SW480 (cell line): Measurements from ENCODE around the gene C16orf46.
"Not testable (repeated sequence)": the region's sequence is repeated elsewhere in the genome, so short reads cannot be mapped to it uniquely, and the experiment has no call there.

Experiments used
- DNase-seq: peaks from one replicate; pipeline ENCODE4 v3.0.0-alpha.2; 2016; ENCODE audit warnings: low spot score

Gene C16orf46, protein sequence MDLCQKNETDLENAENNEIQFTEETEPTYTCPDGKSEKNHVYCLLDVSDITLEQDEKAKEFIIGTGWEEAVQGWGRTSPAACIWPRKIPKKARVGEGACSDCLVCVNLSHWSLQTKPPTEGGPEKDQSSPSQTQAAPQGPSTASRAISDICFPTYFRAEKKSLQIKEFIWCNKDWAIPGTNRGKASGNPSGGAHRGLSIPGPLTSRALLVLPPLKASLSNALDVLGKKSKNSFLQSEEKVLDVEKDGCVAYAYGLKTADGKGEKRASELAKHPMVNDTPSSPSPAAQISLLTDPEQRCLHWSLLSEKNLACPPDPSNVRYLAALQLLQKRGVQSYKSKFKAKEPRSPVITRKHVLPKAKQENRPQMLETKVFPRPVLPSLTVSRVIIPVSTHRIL

GRCh38 chr16:81077076-81077940, at the start of gene C16orf46:
Gene C16orf46, minus strand, starts transcription at chr16:81077238. Its CDS starts 13,283 bp downstream, at chr16:81063955.
- DNase-seq, result peak; percentile 93

DNA sequence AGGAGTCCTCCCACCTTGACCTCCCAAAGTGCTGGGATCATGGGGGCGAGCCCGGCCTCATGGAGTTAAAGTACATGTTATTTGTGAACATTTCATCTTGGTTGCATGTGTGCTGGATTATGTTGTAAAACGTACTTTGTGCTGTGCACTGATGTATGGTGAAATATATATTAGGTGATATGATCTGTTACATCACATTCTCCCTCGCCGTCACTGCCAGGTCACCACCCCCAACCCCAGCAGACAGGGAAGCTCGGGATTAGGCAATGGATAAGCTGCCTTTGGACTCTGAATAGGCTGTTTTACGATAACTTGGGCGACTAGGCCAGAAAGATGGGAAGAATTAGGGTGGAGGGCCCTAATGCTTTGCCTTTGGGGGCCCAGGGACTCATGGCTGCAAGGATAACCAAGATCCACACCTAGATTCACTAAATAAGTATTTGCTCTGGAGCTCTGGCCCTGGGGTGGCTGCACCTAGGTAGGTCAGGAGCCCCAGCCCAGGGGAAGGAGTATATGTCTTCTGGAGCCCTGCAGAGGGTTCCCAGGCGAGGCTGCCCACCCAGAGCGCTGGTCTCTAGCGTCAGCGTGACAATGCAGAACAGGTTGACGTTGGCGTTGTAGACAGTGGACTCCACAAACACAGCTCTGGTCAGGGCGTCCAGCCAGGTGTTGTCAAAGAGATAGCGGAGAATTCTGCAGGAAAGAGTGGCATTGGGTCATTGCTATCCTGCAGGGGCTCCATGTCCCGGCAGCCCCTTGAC, 46.2 kb upstream of the C16orf46 start:
- no peak for DNase-seq

- DNase-seq, result no peak
These were observed 44.5 kb upstream of the C16orf46 start for GRCh38 chr16:81121474-81121990.

- no peak for DNase-seq
These were observed 40.4 kb upstream of the C16orf46 start for GRCh38 chr16:81117436-81117835.

DNA sequence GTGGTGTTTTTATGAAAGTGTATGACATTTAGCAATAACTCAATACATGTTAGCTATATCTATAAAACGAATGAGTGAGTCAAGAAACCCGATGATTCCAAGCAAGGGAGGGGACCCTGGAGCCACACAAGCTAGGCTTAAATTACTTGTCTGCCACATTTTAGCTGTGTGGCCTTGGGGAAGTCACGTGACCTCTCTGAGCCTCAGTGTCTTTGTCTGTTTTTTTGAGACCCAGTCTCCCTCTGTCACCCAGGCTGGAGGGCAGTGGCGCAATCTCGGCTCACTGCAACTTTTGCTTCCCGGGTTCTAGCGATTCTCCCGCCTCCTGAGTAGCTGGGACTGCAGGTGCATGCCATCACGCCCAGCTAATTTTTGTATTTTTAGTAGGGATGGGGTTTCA, 39.2 kb upstream of the C16orf46 start:
- no peak for DNase-seq

DNA sequence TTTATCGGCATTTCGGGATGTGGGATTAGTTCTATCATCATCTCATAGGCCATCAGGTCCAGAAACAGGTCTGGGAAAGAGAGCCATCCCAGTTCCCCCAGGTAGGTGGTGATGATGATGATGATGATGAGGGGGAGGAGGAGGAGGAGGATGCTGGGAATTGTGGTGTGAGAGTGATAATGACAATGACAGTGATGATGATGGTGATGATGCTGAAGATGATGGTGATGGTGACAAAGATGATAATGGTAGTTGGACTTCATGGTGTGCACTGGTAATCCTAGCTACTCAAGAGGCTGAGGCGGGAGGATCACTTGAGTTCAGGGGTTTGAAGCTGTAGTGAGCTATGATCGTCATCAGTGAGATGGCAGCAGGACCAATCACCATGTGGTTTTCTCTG, 35.4 kb upstream of the C16orf46 start:
- no peak for DNase-seq

- DNase-seq, result not testable (repeated sequence)
These were observed 32.2 kb upstream of the C16orf46 start for GRCh38 chr16:81109274-81109673.

DNA sequence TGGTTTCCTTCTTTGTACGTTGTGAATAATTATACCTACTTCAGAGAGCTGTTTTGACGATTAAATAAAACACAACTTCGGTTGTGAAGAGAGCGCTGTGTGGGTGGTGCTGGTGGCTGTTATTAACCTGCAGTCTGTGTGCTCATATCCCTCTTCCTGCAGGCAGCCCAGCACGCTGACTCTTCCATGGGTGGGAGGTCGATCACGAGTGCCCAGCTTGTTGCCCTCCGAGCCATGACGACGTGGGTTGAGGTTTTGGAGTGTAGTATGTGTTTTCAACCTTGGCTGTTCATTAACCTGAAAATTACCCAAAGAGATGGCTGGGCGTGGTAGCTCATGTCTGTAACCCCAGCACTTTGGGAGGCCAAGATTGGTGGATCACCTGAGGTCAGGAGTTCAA, 30.5 kb upstream of the C16orf46 start:
- DNase-seq, result no peak

DNA sequence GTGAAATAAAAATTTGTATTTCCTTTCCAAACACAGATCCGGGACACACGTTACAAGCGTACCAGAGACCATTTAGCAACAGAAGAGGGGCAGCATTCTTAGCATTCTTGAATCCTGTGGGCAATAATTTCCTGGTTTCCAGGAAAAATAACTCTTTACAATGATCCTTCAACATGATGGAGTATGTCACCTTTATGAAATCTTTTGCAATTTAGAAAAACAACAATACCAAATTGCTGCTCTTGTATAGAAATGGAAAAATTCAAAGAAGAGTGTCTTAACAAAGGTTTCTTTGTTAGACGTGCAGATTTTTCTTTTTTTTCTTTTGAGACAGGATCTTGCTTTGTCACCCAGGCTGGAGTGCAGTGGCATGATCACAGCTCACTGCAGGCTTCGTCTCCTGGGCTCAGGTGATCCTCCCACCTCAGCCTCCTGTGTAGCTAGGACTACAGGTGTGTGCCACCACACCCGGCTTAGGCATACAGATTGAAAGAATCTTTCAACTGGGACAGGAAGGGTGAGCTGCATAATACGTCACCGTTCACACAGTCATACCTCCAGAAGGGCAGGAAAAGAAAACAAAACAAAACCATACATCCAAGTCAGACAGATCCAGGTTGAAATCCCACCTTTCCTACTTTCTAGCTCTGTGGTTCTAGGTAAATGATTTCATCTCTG, 29.9 kb upstream of the C16orf46 start:
- no peak for DNase-seq

- DNase-seq, result no peak
These were observed 28.9 kb upstream of the C16orf46 start for GRCh38 chr16:81105946-81106345.

- no peak for DNase-seq
These were observed 24.7 kb upstream of the C16orf46 start for GRCh38 chr16:81101702-81102101.

- DNase-seq, result no peak
These were observed 22.9 kb upstream of the C16orf46 start for GRCh38 chr16:81099958-81100357.

DNA sequence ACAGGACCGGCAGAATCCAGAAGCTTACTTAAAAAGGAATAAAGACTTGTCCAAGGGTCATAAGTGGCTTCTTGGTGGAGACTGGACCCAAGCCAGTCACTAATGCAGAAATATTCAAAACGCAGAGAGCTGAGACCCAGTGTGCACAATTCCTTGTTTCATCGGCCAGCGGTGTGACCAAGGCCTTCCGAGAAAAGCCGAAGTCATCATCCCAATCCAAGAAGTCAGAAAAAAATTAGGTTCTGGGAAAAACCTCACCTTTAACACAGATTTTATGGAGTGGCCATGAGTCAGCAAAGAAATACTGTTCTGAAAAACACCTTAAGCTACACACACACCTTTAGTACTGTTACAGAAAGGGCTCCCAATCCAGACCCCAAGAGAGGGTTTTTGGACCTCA, 20.2 kb upstream of the C16orf46 start:
- DNase-seq, result no peak

- peak; percentile 43 for DNase-seq
These were observed 19.7 kb upstream of the C16orf46 start for GRCh38 chr16:81096715-81097208.

DNA sequence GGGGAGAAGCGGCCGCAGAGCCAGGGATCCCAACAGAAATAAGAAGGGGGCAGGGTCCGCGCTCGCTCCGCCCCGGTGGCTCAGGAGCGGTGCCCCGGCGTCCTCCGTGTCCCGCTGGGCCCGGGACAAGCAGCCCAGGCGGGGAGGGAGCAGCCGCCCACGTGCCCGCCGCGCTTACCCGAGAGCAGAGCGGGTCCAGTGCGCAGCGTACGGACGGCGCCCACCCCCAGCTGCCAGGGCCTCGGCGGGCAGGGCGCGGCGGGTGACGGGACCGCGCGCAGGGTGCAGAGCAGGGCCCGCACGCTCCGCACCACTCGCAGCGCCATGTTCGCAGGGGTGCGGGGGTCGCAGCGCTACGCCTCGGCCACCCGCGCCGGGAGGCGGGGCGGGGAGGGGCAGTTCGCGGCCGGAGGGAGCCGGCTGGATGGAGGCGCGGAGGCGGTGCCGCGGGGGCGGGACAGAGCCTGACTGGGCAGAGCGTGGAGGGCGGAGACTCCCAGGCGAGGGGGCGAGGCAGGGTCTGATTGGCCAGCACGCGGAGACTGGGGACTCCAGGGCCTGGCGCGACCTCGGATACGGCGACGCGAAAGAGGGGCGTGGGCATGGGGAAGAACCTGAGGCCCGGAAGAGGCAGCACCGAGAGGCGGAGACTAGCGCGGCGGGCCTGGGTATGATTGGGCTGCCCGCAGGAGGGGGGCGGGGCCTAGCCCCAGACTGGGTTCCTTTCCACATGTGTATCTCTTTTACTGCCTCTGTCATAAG, 19.1 kb upstream of the C16orf46 start, which contains the start of gene GCSH:
Gene GCSH (minus strand): TSS at position 443 of the 762 bp plus-strand sequence. CDS start 117 bp downstream, at position 326.
- peak; percentile 97 for DNase-seq

GRCh38 chr16:81095653-81095952, 18.6 kb upstream of the C16orf46 start:
- DNase-seq, result no peak

DNA sequence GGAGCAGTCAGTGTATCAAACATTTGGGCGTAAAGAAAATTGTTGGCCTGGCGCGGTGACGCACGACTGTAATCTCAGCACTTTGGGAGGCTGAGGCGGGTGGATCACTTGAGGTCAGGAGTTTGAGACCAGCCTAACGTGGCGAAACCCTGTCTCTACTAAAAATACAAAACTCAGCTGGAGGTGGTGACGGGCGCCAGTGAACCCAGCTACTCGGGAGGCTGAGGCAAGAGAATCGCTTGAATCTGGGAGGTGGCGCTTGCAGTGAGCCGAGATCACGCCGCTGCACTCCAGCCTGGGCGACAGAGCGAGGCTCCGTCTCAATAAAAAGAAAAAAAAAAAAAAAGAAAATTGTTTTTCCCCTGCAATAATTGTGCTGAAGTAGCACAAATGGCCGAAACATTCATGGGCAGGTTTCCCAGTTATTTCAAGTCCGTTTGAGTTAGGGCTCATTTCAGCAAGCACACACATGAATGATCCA, 17.8 kb upstream of the C16orf46 start:
- DNase-seq, result no peak

- no peak for DNase-seq
These were observed 11.8 kb upstream of the C16orf46 start for GRCh38 chr16:81088836-81089235.

DNA sequence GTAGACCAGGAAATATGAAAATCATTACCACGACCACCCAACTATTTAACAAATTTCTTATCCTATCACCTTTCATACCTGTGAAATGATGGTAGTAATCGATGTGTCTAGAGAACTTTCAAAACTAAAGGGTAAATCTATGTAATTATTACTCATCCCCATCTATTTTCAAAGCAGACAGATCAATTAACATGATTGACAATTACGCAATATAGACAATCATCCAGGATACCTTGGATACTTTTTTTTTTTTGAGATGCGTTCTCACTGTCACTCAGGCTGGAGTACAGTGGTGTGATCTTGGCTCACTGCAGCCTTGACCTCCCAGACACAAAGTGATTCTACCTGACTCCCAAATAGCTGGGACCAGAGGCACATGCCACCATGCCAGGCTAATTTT, 4.0 kb upstream of the C16orf46 start:
- no peak for DNase-seq

GRCh38 chr16:81080233-81080632, 3.2 kb upstream of the C16orf46 start:
- DNase-seq, result no peak
